Measurements from ENCODE around the gene EXOC5. TPM values are rescaled to one million over a fixed set of nuclear protein-coding genes. Genes with fewer than 3 reads are reported as not detected.
A peak's percentile ranks its signal among the peaks of the same experiment; 100 is the strongest.

Gene EXOC5, protein sequence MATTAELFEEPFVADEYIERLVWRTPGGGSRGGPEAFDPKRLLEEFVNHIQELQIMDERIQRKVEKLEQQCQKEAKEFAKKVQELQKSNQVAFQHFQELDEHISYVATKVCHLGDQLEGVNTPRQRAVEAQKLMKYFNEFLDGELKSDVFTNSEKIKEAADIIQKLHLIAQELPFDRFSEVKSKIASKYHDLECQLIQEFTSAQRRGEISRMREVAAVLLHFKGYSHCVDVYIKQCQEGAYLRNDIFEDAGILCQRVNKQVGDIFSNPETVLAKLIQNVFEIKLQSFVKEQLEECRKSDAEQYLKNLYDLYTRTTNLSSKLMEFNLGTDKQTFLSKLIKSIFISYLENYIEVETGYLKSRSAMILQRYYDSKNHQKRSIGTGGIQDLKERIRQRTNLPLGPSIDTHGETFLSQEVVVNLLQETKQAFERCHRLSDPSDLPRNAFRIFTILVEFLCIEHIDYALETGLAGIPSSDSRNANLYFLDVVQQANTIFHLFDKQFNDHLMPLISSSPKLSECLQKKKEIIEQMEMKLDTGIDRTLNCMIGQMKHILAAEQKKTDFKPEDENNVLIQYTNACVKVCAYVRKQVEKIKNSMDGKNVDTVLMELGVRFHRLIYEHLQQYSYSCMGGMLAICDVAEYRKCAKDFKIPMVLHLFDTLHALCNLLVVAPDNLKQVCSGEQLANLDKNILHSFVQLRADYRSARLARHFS
- total RNA-seq, result 10 to 100 TPM; 66.5 to 80.2 TPM

DNA sequence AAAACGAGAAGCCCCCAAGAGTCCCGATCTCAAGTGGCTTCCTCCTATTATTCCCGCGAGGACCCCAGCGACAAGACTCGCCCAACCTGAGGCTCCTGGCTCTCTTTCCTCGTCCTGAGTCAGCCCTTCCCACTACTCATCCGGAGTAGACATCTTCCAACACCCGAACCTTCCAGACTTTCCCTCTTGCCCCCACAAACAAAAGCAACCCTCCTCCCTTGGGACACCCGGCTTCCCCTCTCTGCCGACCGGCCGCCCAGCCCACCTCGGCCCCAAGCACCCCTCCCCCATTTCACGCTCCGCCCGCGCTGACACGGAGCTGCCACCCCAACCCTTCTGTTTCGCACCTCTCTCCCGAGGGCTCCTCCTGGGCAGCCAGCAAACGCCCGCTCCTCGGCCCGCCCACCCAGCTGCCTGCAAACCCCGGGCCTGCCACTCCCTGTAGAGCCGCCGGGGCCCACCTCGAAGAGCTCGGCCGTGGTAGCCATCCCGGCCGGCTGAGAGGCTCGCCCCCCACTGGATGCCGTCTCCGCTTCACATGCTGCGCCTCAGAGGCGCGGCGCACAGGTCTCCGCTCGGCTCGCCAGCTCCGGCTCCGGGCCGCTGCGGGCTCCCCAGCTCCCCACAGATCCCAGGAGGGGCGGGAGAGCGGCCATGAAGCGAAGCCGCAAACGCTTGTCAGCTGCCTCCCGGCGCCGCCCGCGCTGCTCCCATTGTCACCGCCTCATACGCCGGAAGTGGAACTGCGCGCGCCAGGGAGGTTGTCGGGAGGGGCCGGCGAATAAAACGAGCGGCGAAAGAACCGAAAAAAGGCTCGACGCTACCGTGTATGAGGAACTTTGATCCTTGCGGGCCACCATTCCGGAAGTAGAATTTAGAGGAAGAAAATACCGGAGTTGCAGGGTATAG, at the start of gene EXOC5, which contains the start of gene AP5M1:
Gene EXOC5, minus strand, starts transcription at position 745 of the 909 bp plus-strand sequence. Its CDS starts 257 bp downstream, at position 488.
Gene AP5M1, plus strand, starts transcription at position 811 of the 909 bp plus-strand sequence. CDS start 344 bp downstream, outside the sequence.
- no peaks in the 10 kb centered on the region for H3K9me3 Mint-ChIP-seq (ENCODE audit: low read depth)
- ChIA-PET CTCF (interaction anchor here (0.7 to 1.8 kb wide), 4 partner anchors 8 to 48 kb away, joined by 3 to 6 read pairs (median 4); no protein-coding TSS in a partner anchor), POLR2A (interaction anchor here (0.6 to 1.2 kb wide), 2 partner anchors 123 to 1157 kb away, joined by 3 to 4 read pairs; no protein-coding TSS in a partner anchor)
- H3K4me1 Mint-ChIP-seq, result peaks cover 53% of the 10 kb centered on the region
- peak within 1 kb of the TSS; percentile 90 for H3K4me3 Mint-ChIP-seq
- H3K36me3 Mint-ChIP-seq (ENCODE audit: low read depth), result peaks cover 4% of the 10 kb centered on the region
- DNase-seq (peak; percentile 96), ATAC-seq (peak; percentile 93)
- intact Hi-C loops (cut with DNase I, micrococcal nuclease), result loop anchor here (1.0 to 5.0 kb wide), 8 partner anchors 122 to 1896 kb away; partner anchors contain the start of genes NAA30 (in 2 of the 2), ACTR10 (in 1 of the 2), ARID4A (in 1 of the 2) and KIAA0586 (in 1 of the 2)
- H3K27ac Mint-ChIP-seq, result peak within 1 kb of the TSS; percentile 99
- no peaks in the 10 kb centered on the region for H3K27me3 Mint-ChIP-seq

DNA sequence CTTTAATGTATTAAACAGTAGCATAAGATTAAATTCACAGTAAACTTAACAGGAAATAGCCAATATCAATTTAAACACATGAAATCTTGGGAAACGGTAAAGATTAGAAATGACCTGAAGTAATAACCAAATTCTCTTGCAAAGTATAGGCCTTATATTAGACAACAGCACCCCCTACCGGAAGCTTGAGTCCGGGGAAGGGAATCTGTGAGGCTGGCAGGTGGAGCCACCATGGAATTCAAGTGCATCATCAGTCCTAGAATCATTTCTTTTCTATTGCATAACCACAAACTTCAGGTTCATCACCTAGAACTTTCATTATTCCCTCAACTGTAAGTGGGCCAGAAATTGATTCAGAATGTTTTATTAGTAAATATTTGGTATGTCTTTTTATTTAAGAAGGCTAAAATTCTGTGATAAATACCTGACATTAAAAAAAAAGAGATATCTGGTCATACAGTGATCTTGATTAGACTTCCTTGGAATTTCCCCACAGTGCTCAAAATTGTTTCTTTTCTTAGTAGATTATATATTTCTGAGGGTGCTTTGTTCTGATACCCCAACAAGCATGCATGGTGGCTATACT, 48.6 kb upstream of the EXOC5 start:
- intact Hi-C loops (cut with DNase I, micrococcal nuclease), result loop anchor here (1.0 to 5.0 kb wide), 7 partner anchors 250 to 827 kb away; no protein-coding TSS in a partner anchor
- Mint-ChIP-seq H3K27ac (no peak overlapping the region), H3K27me3 (no peaks in the 10 kb centered on the region), H3K9me3 (ENCODE audit: low read depth) (peaks cover 5% of the 10 kb centered on the region), H3K4me1 (peaks cover 6% of the 10 kb centered on the region), H3K36me3 (ENCODE audit: low read depth) (no peaks in the 10 kb centered on the region), H3K4me3 (no peak overlapping the region)
- ATAC-seq (peak; percentile 49), DNase-seq (peak; percentile 83)
- POLR2A ChIA-PET, result no interaction called here
- CTCF ChIA-PET, result interaction anchor here (0.7 to 3.3 kb wide), 11 partner anchors 10 to 826 kb away, joined by 3 to 29 read pairs (median 3); partner anchors contain the start of genes AP5M1 and EXOC5

DNA sequence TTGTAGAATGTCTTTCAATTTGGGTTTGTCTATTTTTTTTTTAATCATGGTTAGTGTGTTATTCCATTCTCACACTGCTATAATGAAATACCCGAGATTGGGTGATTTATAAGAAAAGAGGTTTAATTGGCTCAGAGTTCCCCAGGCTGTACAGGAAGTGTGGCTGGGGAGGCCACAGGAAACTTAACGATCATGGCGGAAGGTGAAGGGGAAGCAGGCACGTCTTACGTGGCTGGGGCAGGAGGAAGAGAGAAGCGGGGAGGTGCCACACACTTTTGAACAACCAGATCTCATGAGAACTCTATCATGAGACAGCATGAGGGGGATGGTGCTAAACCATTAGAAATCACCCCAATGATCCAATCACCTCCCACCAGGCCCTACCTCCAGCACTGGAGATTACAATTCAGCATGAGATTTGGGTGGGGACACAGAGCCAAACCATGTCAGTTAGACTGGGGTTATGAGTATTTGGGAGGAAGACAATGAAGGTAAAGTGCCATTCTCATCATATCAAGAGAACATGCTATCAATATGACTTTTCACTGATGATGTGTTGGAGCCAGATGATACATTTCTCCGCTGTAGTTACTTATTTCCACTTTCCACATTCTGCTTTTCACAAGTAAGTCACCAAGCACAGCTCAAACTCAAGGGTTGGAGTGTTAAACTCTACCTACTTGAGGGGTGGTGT, 45.8 kb upstream of the EXOC5 start:
- CTCF ChIA-PET, result interaction anchor here (1.1 to 3.3 kb wide), 3 partner anchors 46 to 824 kb away, joined by 4 to 29 read pairs (median 6); partner anchors contain the start of genes AP5M1 and EXOC5
- POLR2A ChIA-PET, result no interaction called here
- Mint-ChIP-seq H3K4me1 (peaks cover 6% of the 10 kb centered on the region), H3K9me3 (ENCODE audit: low read depth) (peaks cover 5% of the 10 kb centered on the region), H3K27me3 (no peaks in the 10 kb centered on the region), H3K4me3 (no peak overlapping the region), H3K27ac (no peak overlapping the region), H3K36me3 (ENCODE audit: low read depth) (no peaks in the 10 kb centered on the region)
- ATAC-seq, result peak; percentile 47
- intact Hi-C loops (cut with DNase I, micrococcal nuclease), result loop anchor here (5.0 kb wide), 5 partner anchors 247 to 758 kb away; no protein-coding TSS in a partner anchor
- peak; percentile 20 for DNase-seq

- intact Hi-C loops (cut with DNase I, micrococcal nuclease), result no loop called here
- POLR2A ChIA-PET, result no interaction called here
- no peak overlapping the region for H3K27ac Mint-ChIP-seq
- H3K9me3 Mint-ChIP-seq (ENCODE audit: low read depth), result no peaks in the 10 kb centered on the region
- no peak overlapping the region for H3K4me3 Mint-ChIP-seq
- no peaks in the 10 kb centered on the region for H3K36me3 Mint-ChIP-seq (ENCODE audit: low read depth)
- no peaks in the 10 kb centered on the region for H3K4me1 Mint-ChIP-seq
- CTCF ChIA-PET, result no interaction called here
- ATAC-seq (no peak), DNase-seq (no peak)
- H3K27me3 Mint-ChIP-seq, result peaks cover 8% of the 10 kb centered on the region
Observed at GRCh38 chr14:57302883-57303282, 34.2 kb upstream of the EXOC5 start.

DNA sequence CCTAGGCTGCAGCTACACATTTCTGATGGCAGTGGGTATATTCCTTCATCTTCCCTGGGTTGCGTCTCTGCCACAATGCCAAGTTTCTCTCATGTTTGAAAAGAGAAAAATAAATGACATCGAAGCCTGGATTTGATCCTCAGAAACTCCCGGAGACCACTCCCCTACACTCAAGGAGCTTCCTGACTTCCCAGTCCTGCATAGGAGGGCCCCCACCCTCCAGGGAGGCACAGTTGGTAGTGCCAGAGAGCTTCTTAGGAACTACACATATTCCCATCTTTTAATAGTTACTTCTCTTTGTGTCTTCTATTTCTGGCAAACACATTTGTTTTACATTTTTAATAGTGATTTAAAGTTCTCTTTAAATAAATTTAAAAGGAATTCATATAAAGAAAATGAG, 30.8 kb upstream of the EXOC5 start:
- Mint-ChIP-seq H3K4me3 (no peak overlapping the region), H3K27ac (no peak overlapping the region), H3K36me3 (ENCODE audit: low read depth) (no peaks in the 10 kb centered on the region), H3K9me3 (ENCODE audit: low read depth) (no peaks in the 10 kb centered on the region), H3K27me3 (peaks cover 2% of the 10 kb centered on the region), H3K4me1 (no peaks in the 10 kb centered on the region)
- DNase-seq (no peak), ATAC-seq (no peak)
- POLR2A ChIA-PET, result no interaction called here
- intact Hi-C loops (cut with DNase I, micrococcal nuclease), result no loop called here
- CTCF ChIA-PET, result no interaction called here

DNA sequence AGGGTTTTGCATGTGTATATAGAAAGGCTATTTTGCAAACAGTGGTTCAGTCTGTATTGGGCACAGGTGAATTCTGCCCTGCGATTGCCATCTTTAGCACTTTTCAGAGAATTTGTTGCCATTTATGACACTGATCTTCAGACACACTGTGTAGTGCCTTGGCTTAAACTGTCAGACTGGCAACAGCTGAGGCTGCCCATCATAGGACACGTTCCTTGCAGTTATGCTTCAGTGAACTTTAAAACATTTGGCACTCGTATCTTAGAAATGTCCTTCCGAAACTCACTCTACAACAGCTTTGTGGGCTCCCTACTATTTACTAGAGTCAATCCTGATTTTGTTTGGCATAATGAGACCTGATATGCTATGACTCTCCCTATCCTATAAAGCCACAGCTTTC, 29.1 kb upstream of the EXOC5 start:
- no peaks in the 10 kb centered on the region for H3K9me3 Mint-ChIP-seq (ENCODE audit: low read depth)
- H3K27me3 Mint-ChIP-seq, result no peaks in the 10 kb centered on the region
- ATAC-seq (no peak), DNase-seq (no peak)
- H3K4me1 Mint-ChIP-seq, result no peaks in the 10 kb centered on the region
- intact Hi-C loops (cut with DNase I, micrococcal nuclease), result no loop called here
- no peaks in the 10 kb centered on the region for H3K36me3 Mint-ChIP-seq (ENCODE audit: low read depth)
- ChIA-PET CTCF (interaction anchor here (0.6 to 1.2 kb wide), 3 partner anchors 9 to 420 kb away, joined by 3 read pairs; no protein-coding TSS in a partner anchor), POLR2A (no interaction called here)
- no peak overlapping the region for H3K27ac Mint-ChIP-seq
- no peak overlapping the region for H3K4me3 Mint-ChIP-seq

- DNase-seq, result no peak
- H3K27ac Mint-ChIP-seq, result no peak overlapping the region
- H3K27me3 Mint-ChIP-seq, result no peaks in the 10 kb centered on the region
- no peak for ATAC-seq
- POLR2A ChIA-PET, result no interaction called here
- CTCF ChIA-PET, result interaction anchor here (0.6 to 2.2 kb wide), 4 partner anchors 14 to 880 kb away, joined by 3 to 12 read pairs (median 6); no protein-coding TSS in a partner anchor
- peaks cover 5% of the 10 kb centered on the region for H3K36me3 Mint-ChIP-seq (ENCODE audit: low read depth)
- H3K4me1 Mint-ChIP-seq, result no peaks in the 10 kb centered on the region
- no peak overlapping the region for H3K4me3 Mint-ChIP-seq
- H3K9me3 Mint-ChIP-seq (ENCODE audit: low read depth), result no peaks in the 10 kb centered on the region
- intact Hi-C loops (cut with DNase I, micrococcal nuclease), result no loop called here
Observed at GRCh38 chr14:57295239-57295638, 26.5 kb upstream of the EXOC5 start.

DNA sequence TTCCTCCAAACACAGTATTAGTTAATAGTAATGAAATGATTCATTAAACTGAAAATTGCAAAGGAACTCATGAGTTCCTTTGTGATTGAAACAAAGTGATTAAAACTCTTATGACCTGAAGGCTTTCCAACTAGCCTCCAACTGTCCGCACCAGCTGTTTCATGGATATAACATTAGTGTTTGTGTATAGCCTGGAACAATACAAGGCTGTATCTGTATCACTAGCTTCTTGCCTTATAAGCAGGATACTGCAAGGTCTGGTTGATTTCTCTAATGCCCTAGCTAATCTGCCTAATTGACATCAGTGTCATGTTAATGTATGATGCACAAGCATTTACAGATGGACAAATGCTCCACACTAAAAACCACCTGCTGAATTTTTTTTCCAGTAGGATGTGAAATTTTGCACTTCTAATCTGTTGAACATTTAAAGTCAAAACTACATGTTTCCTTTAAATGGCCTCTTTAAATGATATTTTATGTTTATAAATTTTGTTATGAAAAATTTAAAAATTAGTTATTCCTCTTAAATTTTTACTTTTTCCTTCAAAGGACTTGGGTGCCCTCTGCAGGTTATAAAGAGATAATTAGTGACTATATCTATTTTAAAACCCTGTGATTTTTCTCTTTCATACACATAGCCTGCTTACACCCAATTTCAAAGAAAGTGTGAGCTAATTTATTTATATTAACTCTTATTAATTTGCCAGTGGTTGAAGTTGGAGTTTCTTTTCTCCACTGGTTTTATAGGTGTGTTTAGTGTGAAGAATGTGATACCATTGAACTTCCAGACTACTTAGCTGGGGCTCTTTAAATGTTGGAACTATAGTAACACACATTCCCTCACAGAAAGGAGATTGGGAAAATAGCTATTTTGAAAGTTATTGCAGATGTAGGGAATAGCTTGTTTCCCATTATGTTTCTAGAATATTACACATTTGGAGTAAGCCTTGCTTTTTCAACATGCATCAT, 25.4 kb upstream of the EXOC5 start:
- no peaks in the 10 kb centered on the region for H3K4me1 Mint-ChIP-seq
- DNase-seq, result no peak
- H3K36me3 Mint-ChIP-seq (ENCODE audit: low read depth), result peaks cover 10% of the 10 kb centered on the region
- intact Hi-C loops (cut with DNase I, micrococcal nuclease), result no loop called here
- ChIA-PET POLR2A (no interaction called here), CTCF (interaction anchor here (0.6 to 2.2 kb wide), 4 partner anchors 9 to 804 kb away, joined by 3 to 12 read pairs (median 5); no protein-coding TSS in a partner anchor)
- no peak for ATAC-seq
- no peaks in the 10 kb centered on the region for H3K27me3 Mint-ChIP-seq
- no peaks in the 10 kb centered on the region for H3K9me3 Mint-ChIP-seq (ENCODE audit: low read depth)
- H3K27ac Mint-ChIP-seq, result no peak overlapping the region
- no peak overlapping the region for H3K4me3 Mint-ChIP-seq
